ENCODE data around the gene CCDC117. TPM values are rescaled to one million over a fixed set of nuclear protein-coding genes. Genes with fewer than 3 reads are reported as not detected.
A peak's percentile ranks its signal among the peaks of the same experiment; 100 is the strongest.

CCDC117 gene
- total RNA-seq, 1 donor from 2014 or later = 8.4 TPM

DNA sequence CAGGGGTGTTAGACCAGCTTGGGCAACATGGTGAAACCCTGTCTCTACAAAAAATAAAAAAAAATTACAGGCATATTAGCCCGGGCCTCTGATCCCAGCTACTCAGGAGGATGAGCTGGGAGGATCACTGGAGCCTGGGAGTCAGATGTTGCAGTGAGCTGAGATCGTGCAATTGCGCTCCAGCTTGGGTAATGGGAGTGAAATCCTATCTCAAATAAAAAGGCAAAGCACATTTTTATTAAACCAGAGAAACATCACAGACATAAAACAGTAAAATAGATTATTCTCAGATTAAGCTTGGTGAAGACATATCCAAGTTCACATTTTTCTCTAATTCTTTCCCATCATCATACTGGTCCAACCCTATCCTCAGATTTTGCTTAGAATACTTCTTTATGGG, 57.9 kb downstream of the CCDC117 start:
- no peaks in the 10 kb centered on the region for H3K36me3 ChIP-seq (ENCODE audit: control insufficient read depth, insufficient read depth, low read length)
- no peak overlapping the region for H3K4me3 ChIP-seq (ENCODE audit: low read depth, low read length)
- FAIRE-seq = no peak
- H3K27me3 ChIP-seq (ENCODE audit: control insufficient read depth, insufficient read depth, low read length) = no peaks in the 10 kb centered on the region
- DNase-seq (ENCODE audit: low read depth) = no peak
- TF ChIP-seq, protein P1, sequence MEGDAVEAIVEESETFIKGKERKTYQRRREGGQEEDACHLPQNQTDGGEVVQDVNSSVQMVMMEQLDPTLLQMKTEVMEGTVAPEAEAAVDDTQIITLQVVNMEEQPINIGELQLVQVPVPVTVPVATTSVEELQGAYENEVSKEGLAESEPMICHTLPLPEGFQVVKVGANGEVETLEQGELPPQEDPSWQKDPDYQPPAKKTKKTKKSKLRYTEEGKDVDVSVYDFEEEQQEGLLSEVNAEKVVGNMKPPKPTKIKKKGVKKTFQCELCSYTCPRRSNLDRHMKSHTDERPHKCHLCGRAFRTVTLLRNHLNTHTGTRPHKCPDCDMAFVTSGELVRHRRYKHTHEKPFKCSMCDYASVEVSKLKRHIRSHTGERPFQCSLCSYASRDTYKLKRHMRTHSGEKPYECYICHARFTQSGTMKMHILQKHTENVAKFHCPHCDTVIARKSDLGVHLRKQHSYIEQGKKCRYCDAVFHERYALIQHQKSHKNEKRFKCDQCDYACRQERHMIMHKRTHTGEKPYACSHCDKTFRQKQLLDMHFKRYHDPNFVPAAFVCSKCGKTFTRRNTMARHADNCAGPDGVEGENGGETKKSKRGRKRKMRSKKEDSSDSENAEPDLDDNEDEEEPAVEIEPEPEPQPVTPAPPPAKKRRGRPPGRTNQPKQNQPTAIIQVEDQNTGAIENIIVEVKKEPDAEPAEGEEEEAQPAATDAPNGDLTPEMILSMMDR (IDR thresholded peaks at IDR 0.05; ENCODE audit: insufficient read depth, low read length, severe bottlenecking) = no peak

DNA sequence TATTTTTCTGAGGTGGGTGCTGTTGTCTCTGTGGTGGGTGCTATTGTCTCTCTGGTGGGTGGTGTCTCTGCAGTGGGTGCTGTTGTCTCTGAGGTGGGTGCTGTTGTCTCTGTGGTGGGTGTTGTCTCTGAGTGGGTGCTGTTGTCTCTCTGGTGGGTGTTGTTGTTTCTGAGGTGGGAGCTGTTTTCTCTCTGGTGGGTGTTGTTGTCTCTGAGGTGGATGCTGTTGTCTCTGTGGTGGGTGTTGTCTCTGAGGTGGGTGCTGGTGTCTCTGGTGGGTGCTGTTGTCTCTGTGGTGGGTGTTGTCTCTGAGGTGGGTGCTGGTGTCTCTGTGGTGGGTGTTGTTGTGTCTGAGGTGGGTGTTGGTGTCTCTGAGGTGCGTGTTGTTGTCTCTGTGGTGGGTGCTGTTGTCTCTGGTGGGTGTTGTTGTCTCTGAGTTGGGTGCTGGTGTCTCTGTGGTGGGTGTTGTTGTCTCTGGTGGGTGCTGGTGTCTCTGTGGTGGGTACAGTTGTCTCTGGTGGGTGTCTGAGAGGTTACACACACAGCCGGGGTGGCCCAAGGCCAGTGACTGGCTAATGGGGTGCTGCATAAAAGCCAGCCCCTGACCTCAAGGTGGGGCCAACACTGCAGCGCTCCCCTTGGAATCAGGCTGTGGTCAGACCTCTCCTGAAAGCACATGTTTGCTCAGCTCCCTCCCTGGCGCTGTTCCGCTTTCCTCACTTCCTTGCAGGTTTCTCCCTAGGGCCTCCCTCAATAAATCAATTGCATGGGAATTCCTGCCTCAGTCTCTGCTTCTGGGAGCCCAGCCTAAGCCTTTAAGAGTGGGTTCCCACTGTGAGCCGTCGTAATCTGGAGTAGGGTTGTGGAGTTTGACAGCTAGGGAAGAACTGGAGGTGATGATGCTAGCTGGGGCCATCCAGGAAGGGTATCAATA, 58.9 kb downstream of the CCDC117 start:
- peak; percentile 72 for FAIRE-seq
- no peak for DNase-seq (ENCODE audit: low read depth)
- Histone ChIP-seq H3K36me3 (ENCODE audit: control insufficient read depth, insufficient read depth, low read length) (no peaks in the 10 kb centered on the region), H3K4me3 (ENCODE audit: low read depth, low read length) (no peak overlapping the region), H3K27me3 (ENCODE audit: control insufficient read depth, insufficient read depth, low read length) (no peaks in the 10 kb centered on the region)
- TF ChIP-seq, protein P1 (IDR thresholded peaks at IDR 0.05; ENCODE audit: insufficient read depth, low read length, severe bottlenecking) = no peak

DNA sequence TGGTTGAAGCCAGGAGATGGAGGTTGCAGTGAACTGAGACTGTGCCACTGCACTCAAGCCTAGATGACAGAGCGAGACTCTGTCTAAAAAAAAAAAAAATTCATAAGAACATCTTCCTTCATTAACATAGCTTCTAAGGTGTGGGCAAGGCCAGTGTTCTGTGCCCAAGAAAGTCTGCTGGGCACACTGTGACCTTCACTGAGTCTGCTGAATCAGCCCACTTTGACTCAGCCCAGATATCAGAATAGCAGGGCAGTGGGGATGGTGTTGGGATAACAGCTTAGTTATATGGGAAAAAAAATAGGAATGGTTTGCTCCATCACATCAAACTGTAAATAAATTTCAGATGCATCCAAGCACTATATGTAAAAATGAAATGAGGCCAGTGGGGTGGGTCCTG, 60.2 kb downstream of the CCDC117 start:
- FAIRE-seq = no peak
- H3K36me3 ChIP-seq (ENCODE audit: control insufficient read depth, insufficient read depth, low read length) = no peaks in the 10 kb centered on the region
- DNase-seq (ENCODE audit: low read depth) = no peak
- no peak overlapping the region for H3K4me3 ChIP-seq (ENCODE audit: low read depth, low read length)
- H3K27me3 ChIP-seq (ENCODE audit: control insufficient read depth, insufficient read depth, low read length) = no peaks in the 10 kb centered on the region
- TF ChIP-seq, protein P1 (IDR thresholded peaks at IDR 0.05; ENCODE audit: insufficient read depth, low read length, severe bottlenecking) = no peak

DNA sequence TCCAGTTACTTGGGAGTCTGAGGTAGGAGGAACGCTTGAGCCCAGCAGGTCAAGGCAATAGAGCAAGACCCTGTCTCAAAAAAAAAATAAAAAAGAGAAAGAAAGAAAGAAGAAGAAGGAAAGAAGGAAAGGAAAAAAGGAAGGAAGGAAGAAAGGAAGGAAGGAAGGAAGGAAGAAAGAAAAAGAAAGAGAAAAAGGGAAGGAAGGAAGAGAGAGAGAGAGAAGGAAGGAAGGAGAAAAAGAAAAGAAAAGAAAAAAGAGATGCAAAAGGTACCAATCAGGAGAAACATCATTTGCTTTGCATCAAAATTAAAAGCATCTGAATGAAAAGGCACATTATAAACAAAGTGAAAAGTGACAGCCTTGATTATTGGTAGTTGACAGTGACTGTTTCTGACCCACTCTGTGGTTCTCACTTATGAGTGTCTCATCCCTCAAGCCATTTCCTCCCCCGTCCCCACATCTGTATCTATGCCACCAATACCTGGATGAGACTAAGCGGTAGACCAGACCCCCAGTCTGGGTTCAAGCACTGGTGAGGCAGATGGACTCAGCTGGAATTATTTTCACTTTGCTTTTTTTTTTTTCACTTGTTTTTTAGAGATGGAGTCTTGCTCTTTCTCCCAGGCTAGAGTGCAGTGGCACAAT, 60.9 kb downstream of the CCDC117 start:
- DNase-seq (ENCODE audit: low read depth) (no peak), FAIRE-seq (no peak)
- TF ChIP-seq, protein P1 (IDR thresholded peaks at IDR 0.05; ENCODE audit: insufficient read depth, low read length, severe bottlenecking) = no peak
- H3K36me3 ChIP-seq (ENCODE audit: control insufficient read depth, insufficient read depth, low read length) = no peaks in the 10 kb centered on the region
- no peak overlapping the region for H3K4me3 ChIP-seq (ENCODE audit: low read depth, low read length)
- H3K27me3 ChIP-seq (ENCODE audit: control insufficient read depth, insufficient read depth, low read length) = no peaks in the 10 kb centered on the region

DNA sequence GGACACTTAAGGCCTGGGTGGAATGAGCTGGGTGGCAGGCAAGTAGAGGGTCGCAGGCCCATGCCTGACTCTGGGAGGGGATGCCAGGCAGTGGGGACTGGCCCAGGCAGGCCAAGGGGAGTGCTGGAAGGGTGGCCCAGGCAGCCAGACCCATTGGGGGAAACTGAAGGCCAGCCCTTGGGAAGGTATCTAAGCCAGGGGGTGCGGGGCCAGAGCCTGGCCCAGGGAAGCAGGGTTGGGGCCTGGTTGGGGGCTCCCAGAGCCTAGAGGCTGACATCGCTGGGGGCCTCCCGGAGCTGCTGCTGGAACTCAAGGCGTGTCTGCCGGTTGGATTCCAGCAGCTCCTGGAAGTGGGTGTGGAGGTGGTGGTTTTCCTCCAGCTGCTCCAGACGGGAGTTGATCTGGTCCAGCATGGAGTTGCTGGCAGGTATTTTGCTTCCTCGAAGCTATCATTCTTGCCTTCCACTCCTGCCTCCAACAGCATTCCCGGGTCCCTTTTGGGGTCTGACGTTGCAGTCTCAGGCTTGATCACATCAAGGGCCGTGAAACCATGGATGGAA, 63.2 kb downstream of the CCDC117 start:
- DNase-seq (ENCODE audit: low read depth) (no peak), FAIRE-seq (no peak)
- H3K27me3 ChIP-seq (ENCODE audit: control insufficient read depth, insufficient read depth, low read length) = no peaks in the 10 kb centered on the region
- TF ChIP-seq, protein P1 (IDR thresholded peaks at IDR 0.05; ENCODE audit: insufficient read depth, low read length, severe bottlenecking) = no peak
- no peaks in the 10 kb centered on the region for H3K36me3 ChIP-seq (ENCODE audit: control insufficient read depth, insufficient read depth, low read length)
- no peak overlapping the region for H3K4me3 ChIP-seq (ENCODE audit: low read depth, low read length)
